Femur (tissue), 1 donor: ENCODE data around the gene TMC1.

ENCODE experiments used
- DNase-seq: peaks from one replicate; pipeline ENCODE4 v3.0.0-alpha.2; 2017

The TMC1 gene

DNA sequence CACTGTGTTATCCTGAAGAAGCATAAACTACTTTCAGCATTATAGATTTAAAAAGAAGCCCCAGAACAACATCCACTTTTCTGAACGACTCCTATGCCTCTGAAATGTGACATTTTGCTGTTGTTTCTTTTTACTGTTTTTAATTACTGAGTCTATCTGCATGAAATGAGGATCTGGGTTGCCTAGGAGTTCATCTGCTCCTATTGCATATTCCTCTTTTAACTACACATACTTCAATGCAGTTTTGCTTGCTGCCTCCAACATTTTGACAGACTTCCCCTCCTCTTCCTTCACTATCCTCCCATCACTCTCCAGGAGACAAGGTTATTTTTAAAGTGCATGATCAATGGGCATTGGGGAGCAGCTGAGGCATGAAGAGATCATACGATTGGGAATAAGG, 164.5 kb downstream of the TMC1 start:
- DNase-seq = no peak

GRCh38 chr9:72687331-72687730, 165.9 kb downstream of the TMC1 start:
- no peak for DNase-seq

DNA sequence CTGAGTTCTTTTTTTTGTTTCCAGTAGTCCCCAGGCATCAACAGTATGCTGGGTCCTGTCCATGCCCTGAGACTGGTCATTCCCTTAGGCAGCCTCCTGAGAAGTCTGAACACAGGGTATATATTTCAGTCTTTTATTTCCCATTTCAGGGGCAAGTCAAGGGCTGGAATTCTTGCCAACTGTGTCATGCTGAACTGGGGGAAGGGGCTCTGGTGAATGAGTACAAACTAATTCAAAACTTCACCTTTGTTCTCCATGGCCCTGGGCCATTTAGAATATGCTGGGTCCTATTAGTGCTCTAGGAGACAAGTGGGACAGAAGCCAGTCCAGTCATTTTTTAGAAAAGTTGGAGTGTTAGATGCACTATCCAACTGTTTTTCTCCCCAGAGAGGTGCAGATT, 170.3 kb downstream of the TMC1 start:
- no peak for DNase-seq

- no peak for DNase-seq
These were observed 174.0 kb downstream of the TMC1 start for GRCh38 chr9:72695365-72695764.

GRCh38 chr9:72696511-72696910, 175.1 kb downstream of the TMC1 start:
- DNase-seq = no peak

DNA sequence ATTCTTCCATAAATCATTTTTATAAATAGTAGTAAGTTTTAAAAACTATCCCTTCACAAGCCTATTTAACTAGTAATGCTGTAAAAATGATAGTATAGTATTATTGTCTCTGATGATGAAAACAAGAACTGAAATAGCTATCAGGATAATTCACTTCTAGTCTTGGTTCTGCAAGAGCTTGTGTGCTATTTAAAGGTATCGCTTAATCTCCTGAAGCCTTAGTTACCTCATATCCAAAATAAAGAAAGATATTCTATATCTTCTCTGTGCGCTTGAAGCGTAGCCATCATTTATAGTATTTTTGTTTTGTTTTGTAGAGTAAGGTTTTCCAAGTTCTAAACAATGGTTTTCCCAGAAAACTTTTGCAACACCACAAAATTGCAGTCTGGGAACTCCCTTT, 180.1 kb downstream of the TMC1 start:
- DNase-seq = no peak

GRCh38 chr9:72703574-72703973, 182.2 kb downstream of the TMC1 start:
- DNase-seq = peak; percentile 24

- DNase-seq = no peak
These were observed 183.4 kb downstream of the TMC1 start for GRCh38 chr9:72704688-72705375.

DNA sequence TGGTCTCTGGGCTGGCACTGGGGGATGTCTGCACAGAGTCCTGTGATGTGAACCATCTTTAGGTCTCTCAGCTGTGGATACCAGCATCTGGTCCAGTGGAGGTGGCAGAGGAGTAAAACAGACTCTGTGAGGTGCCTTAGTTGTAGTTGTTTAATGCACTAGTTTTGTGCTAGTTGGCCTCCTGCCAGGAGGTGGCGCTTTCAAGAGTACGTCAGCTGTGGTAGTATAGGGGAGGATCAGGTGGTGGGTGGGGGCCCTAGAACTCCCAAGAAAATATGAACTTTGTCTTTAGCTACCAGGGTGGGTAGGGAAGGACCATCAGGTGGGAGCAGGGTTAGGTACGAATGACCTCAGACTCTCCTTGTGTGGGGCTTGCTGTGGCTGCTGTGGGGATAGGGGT, 197.1 kb downstream of the TMC1 start:
- no peak for DNase-seq

DNA sequence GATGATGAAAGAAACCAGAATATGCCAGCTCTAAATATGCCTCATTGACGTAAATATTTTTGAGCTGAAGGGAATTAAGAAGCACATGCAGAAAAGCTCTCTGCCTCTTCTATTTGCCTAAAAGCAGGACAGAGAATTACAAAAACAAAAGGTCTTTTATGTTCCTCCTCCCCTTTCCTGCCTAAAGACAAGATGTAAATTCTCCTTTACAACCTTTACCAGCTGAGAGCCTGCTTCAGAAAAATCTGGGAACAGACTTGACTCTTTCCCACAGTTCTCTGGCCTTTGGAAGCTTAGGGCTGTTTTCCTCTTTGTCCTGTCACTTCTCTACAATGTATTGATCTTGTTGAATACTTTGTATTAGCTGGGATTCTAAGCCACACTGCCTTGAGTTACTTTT, 199.7 kb downstream of the TMC1 start:
- DNase-seq = no peak

- no peak for DNase-seq
These were observed 205.5 kb downstream of the TMC1 start for GRCh38 chr9:72726947-72727346.

DNA sequence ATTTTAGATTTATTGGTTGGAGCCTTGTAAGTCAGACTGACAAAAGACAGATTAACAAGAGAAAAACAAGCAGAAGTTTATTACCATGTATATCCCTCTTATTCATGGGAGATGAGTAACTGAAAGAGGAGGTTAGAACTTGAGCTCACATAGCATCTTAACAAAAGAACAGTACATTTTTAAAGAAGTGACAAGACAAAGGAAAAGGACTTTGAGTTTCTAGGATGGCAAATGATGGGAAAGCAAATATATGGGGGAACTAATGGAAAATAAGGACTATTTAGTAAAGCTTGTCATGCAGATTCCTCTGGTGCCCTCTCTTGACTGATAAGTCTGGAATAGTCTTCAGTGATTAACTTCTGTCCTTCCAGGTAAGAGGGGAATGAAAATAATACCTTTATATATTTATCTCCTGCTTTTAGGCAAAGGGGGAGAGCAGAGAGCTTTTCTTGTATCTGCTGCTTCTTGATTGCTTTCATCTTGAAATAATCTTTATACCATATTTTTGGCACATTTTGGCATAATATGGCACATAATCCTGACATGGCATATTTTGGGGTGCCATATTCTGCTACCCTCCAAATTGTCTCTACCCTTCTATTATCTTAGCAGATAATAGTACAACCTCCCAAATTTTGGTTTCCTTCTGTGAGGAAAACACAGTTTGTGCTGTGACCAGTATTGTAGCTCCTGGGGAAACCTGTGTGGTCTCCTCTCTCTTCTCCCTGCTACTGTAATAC, 206.8 kb downstream of the TMC1 start:
- no peak for DNase-seq

- DNase-seq = no peak
These were observed 212.5 kb downstream of the TMC1 start for GRCh38 chr9:72733895-72734294.

GRCh38 chr9:72734631-72735030, 213.2 kb downstream of the TMC1 start:
- no peak for DNase-seq

DNA sequence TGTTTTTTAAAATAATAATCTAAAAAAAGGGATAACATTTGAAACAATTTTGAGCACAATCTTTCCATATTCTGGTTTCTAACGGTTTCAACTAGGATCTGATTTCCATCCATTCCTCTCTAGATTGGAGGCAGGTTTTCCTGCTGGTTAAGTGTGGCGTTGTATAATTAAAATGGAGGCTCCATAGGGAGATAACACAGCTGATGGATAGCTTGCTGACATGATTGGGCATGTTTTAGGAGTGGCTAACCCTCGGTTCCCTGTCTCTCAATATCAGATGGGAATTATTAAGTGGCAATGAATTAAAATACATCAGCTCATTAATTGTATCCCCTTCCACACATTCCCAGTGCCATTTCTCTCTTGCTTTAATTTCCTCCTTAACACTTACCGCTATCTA, 222.4 kb downstream of the TMC1 start:
- no peak for DNase-seq

DNA sequence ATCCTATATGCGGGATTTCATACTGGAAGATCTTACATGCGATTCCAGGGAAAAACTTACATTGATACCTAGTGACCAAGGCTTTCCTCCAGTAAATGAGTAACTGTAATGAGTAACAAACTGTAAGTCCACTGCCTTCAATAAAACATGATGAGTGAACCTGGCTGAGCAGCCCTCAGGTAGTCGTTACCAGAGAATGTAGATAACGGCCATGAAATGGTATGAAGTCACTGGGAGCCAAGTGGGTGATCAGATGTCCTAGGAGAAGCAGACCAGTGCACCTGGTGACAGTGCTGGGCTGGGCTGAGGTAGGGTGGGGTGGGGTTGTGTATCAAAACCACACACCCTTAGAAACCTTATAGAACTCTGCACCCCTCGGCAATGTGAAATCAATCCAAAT, 227.9 kb downstream of the TMC1 start:
- no peak for DNase-seq

GRCh38 chr9:72751541-72751940, 230.1 kb downstream of the TMC1 start:
- no peak for DNase-seq

DNA sequence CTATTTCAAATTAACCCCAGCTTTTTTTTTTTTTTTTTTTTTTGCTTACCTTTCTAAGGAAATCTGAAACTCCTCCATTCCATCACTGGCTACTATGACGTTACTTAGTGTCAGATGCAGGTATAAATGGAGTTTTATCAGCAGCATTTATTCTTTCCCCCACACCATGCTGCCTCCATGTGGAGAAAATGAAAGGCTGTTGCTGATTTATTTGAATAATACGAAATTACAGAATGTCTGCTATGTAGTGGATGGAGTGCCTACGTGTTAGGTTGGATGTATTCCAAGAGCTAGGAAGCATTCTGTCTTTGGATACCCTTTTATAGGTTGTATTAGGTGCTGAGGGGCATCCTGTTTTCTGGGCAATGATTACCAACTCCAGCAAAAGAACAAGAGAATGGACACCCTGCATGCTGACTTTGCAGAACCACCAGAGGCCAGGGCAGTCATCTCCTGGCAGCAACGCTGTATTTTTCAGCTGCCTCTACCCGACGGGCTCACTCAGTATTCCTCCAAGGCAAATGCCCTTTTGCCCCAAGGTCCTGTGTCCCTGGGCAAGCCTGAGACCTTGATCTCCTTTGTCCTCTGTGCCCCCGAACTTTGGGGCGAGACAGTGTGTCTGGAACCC, 232.0 kb downstream of the TMC1 start:
- DNase-seq = no peak

DNA sequence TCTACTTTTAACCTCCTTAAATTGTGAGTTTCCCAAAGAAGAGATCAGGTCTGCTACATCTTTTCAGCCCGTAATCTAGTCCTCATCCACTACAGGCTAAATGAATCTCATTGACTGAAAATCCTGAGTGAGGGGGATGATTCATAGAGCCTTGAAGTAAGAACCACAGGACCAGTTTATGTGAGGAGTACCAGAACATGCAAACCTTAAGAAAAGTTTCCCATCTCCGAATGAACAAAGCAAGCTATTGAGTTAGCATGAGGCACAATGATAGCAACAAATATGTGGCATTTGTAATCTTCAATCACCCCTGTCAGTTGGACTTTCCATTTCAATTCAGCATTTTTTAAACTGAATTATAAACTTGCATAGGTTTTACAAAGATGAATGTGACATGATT, 234.4 kb downstream of the TMC1 start:
- DNase-seq = no peak

DNA sequence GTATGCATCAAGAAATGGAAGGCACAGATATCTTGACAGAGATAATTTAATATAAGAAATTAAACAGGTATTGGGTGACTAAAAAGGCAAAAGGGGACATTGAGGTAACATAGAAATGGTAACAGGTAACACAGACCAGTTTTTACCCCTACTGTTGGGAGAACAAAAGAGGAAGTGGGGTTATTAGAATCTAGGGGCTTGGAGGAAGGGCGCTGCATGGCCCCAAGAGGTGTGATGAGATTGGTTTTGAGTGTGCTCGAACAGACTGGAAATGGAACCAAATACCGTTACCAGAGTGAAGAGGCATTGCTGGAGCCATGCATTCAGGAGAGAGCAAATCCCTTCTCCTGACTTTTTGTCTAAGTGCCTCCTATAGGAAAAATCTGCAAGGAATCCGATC, 237.5 kb downstream of the TMC1 start:
- no peak for DNase-seq

- no peak for DNase-seq
These were observed 241.6 kb downstream of the TMC1 start for GRCh38 chr9:72763022-72763421.

DNA sequence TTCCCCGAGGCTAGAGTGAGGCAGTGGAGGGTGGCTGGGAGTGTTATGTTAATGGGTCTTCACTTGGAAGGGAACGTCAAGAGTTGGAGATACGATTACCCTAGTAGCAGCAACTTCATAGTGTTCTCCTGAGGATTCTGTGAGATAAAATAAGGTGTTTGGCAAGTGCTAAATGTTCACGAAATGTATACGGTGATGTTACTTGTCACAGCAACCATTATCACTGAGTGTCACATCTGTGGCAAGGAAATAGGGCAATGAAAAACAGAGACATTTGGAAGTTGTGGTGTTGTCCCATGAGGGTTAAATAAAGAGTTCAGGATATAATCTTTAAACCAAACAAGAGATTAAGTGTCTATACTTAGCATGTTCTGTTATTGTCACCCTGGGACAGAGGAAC, 248.1 kb downstream of the TMC1 start:
- no peak for DNase-seq

- DNase-seq = no peak
These were observed 251.3 kb downstream of the TMC1 start for GRCh38 chr9:72772661-72773060.

DNA sequence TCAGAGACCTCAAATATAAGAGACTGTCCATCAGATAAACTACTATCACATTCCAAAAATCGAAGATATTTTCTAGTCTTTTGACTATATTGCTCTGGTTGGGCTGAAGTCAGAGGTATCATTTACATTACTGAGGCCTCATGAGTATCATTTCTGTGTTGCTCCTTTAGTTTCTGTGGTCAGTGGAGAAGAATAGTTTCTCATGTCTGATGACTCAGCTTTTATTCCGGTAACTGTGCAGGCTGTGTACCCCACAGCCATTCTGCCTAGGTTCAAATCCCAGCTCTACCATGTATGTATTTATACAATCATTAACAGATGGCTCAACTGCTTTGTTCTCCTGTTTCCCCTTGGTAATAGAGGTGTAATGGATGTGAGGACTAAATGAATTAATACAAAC, 252.2 kb downstream of the TMC1 start:
- no peak for DNase-seq
